Measurements from ENCODE around the gene GULP1. TPM values are rescaled to one million over a fixed set of nuclear protein-coding genes. Genes with fewer than 3 reads are reported as not detected.

GULP1 gene
- total RNA-seq, 1 experiment from 2014 or later: 140 TPM

DNA sequence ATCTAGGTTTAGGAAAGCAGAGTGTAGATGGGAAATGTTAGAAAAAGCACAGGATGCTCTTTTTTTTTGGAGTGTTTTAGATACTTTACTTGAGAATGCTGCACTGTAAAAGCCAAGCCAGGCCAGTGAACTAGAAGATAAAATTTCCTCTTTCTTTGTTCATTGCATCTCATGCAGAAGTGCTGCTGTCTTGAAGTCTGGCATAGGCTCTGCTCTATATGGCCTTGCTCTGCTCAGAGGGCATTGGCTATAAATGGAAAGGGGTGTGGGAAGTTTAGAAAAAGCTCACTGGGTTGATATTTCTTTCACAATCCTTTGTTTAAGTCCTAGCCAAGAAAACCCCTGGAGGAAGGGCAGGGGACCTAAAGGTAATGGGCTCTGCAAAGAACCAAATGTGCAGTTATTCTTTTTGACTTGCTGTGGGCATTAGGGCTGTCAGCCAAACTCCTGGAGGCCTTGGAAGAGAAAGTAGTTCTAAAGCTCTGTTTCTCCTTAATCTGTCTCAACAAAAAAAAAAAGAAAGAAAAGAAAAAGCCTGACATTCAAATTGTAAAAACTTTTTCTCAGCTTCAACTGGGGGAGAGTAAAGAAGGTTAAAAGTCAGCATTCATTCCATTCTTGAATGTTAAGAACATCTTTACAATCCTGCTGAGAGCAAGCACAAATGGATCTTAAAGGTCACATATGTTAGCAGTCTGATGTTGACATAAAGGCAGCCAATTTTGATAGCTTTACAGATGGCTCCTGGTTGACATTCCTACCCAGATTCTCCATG lies 338.3 kb downstream of the GULP1 start:
- Histone ChIP-seq H2BK20ac (ENCODE audit: low read depth, low read length, poor library complexity, severe bottlenecking) (no peak overlapping the region), H2BK5ac (ENCODE audit: insufficient read length, low read length) (no peak overlapping the region), H3K79me1 (ENCODE audit: insufficient read depth, low read depth, low read length, poor library complexity, severe bottlenecking) (no peaks in the 10 kb centered on the region), H3K27me3 (ENCODE audit: insufficient read depth, low read length) (no peaks in the 10 kb centered on the region), H3T11ph (ENCODE audit: low read length) (no peak overlapping the region), H2AFZ (ENCODE audit: low read length) (no peak overlapping the region), H2AK5ac (ENCODE audit: insufficient read length, low read length) (no peak overlapping the region), H3K4ac (ENCODE audit: low read depth, low read length) (no peak overlapping the region), H3K79me2 (ENCODE audit: insufficient read depth, low read length) (no peaks in the 10 kb centered on the region), H3K14ac (ENCODE audit: insufficient read depth, low read length) (no peak overlapping the region), H3K23me2 (ENCODE audit: insufficient read length, low read depth, low read length, poor library complexity, severe bottlenecking) (no peaks in the 10 kb centered on the region), H3K23ac (ENCODE audit: insufficient read length, low read depth, low read length) (no peak overlapping the region), H2BK15ac (ENCODE audit: low read depth, low read length) (no peak overlapping the region), H3K56ac (ENCODE audit: insufficient read length, low read depth, low read length) (no peak overlapping the region), H3K4me2 (ENCODE audit: insufficient read depth, insufficient read length, low read length) (no peak overlapping the region), H3K9me3 (ENCODE audit: control insufficient read depth, low read depth, low read length) (no peaks in the 10 kb centered on the region), H4K5ac (ENCODE audit: insufficient read length, low read depth, low read length) (no peak overlapping the region), H3K27ac (ENCODE audit: insufficient read length, low read depth, low read length) (no peak overlapping the region), H3K4me1 (ENCODE audit: insufficient read depth, low read length) (no peaks in the 10 kb centered on the region), H2BK120ac (ENCODE audit: low read depth, low read length, poor library complexity, severe bottlenecking) (no peak overlapping the region), H3K9ac (ENCODE audit: extremely low read depth, insufficient read length, low read length) (no peak overlapping the region), H2BK12ac (ENCODE audit: insufficient read length, low read depth, low read length) (no peak overlapping the region), H4K91ac (ENCODE audit: insufficient read length, low read depth, low read length) (no peak overlapping the region), H3K18ac (ENCODE audit: insufficient read length, low read depth, low read length) (no peak overlapping the region), H4K20me1 (ENCODE audit: control insufficient read depth, insufficient read depth, insufficient read length) (no peaks in the 10 kb centered on the region), H4K8ac (replicated peaks; ENCODE audit: insufficient read length, low read depth, low read length) (no peak overlapping the region)
- TF ChIP-seq, protein P1, sequence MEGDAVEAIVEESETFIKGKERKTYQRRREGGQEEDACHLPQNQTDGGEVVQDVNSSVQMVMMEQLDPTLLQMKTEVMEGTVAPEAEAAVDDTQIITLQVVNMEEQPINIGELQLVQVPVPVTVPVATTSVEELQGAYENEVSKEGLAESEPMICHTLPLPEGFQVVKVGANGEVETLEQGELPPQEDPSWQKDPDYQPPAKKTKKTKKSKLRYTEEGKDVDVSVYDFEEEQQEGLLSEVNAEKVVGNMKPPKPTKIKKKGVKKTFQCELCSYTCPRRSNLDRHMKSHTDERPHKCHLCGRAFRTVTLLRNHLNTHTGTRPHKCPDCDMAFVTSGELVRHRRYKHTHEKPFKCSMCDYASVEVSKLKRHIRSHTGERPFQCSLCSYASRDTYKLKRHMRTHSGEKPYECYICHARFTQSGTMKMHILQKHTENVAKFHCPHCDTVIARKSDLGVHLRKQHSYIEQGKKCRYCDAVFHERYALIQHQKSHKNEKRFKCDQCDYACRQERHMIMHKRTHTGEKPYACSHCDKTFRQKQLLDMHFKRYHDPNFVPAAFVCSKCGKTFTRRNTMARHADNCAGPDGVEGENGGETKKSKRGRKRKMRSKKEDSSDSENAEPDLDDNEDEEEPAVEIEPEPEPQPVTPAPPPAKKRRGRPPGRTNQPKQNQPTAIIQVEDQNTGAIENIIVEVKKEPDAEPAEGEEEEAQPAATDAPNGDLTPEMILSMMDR (conservative IDR thresholded peaks at IDR 0.05): no peak
- no peaks in the 10 kb centered on the region for H3K36me3 Mint-ChIP-seq (ENCODE audit: insufficient read depth in 1 of 3, low read depth in 3 of 3)
- H3K4me3 Mint-ChIP-seq: no peak overlapping the region
- H3K9me3 Mint-ChIP-seq: no peaks in the 10 kb centered on the region; a peak in 1 of 5 replicates
- H3K27ac Mint-ChIP-seq: no peak overlapping the region
- H3K4me1 Mint-ChIP-seq: peaks cover 0 to 6% of the 10 kb centered on the region in 2 experiments; a peak in 1 of 4 replicates
- H3K27me3 Mint-ChIP-seq (ENCODE audit: low read depth): no peaks in the 10 kb centered on the region
- DNase-seq: no peak
